Fibroblast of lung (primary cell): ENCODE results near the gene SLC28A1.

Experiments
- EZH2 ChIP-seq: IDR thresholded peaks from 2 replicates; pipeline ENCODE4 v1.5.1; 2012; ENCODE audit warnings: low read length, control low read depth, mild to moderate bottlenecking; ENCODE audit errors: missing control alignments
- TF ChIP-seq, protein P1 (sequence below), 2 donors: IDR thresholded peaks in 1 of 2; conservative IDR thresholded peaks in 1 of 2; 1 replicate in 1 of 2; 2 replicates in 1 of 2; pipeline ENCODE4 v1.5.1; 2011 to 2012; ENCODE audit warnings: low read length in 2 of 2, control low read depth in 1 of 2, inconsistent platforms in 1 of 2, low read depth in 1 of 2, mild to moderate bottlenecking in 1 of 2

DNA sequence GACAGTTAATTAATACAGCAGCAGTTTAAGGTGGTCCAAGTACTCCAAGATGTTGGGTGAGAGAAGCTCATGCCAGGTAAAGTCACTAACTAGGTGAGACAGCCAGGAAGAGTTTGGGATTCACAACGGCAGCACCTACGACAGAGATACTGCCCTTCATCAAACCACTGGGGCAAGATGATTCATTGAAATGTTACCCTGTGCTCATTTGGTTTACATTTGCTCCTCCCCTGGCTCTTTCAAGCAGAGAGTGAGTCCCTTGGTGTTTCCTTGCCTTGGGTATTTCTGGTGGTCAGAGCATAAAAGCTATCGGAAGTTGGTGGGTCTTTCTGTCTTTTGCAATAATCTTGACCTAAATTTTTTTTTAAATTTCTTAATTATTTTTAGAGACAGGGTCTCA lies 77.2 kb downstream of the SLC28A1 start:
- TF ChIP-seq, protein P1, sequence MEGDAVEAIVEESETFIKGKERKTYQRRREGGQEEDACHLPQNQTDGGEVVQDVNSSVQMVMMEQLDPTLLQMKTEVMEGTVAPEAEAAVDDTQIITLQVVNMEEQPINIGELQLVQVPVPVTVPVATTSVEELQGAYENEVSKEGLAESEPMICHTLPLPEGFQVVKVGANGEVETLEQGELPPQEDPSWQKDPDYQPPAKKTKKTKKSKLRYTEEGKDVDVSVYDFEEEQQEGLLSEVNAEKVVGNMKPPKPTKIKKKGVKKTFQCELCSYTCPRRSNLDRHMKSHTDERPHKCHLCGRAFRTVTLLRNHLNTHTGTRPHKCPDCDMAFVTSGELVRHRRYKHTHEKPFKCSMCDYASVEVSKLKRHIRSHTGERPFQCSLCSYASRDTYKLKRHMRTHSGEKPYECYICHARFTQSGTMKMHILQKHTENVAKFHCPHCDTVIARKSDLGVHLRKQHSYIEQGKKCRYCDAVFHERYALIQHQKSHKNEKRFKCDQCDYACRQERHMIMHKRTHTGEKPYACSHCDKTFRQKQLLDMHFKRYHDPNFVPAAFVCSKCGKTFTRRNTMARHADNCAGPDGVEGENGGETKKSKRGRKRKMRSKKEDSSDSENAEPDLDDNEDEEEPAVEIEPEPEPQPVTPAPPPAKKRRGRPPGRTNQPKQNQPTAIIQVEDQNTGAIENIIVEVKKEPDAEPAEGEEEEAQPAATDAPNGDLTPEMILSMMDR (conservative IDR thresholded peaks at IDR 0.05 in 1 of 2, IDR thresholded peaks at IDR 0.05 in 1 of 2; ENCODE audit: low read depth in 1 of 2, low read length in 2 of 2): no peak
- TF ChIP-seq EZH2: no peak
